ENCODE results near the gene ARVCF.
A peak's percentile ranks its signal among the peaks of the same experiment; 100 is the strongest.

Gene ARVCF

GRCh38 chr22:20016734-20017621, at the start of gene ARVCF (continued):
- TF ChIP-seq CTCF (tag by site-specific recombination; IDR thresholded peaks at IDR 0.05), result peak; percentile 91
- TF ChIP-seq KLF10 (tag by site-specific recombination; IDR thresholded peaks at IDR 0.05), result peak; percentile 33; the same call in 1 of the 2 replicates
- TF ChIP-seq SETDB1 (IDR thresholded peaks at IDR 0.05; ENCODE audit: insufficient read length, low read length), result no peak
- peak; percentile 96 for TF ChIP-seq SP2 (tag by site-specific recombination; IDR thresholded peaks at IDR 0.05)
- TF ChIP-seq ZNF155 (tag by site-specific recombination; IDR thresholded peaks at IDR 0.05), result no peak
- TF ChIP-seq, protein P1, sequence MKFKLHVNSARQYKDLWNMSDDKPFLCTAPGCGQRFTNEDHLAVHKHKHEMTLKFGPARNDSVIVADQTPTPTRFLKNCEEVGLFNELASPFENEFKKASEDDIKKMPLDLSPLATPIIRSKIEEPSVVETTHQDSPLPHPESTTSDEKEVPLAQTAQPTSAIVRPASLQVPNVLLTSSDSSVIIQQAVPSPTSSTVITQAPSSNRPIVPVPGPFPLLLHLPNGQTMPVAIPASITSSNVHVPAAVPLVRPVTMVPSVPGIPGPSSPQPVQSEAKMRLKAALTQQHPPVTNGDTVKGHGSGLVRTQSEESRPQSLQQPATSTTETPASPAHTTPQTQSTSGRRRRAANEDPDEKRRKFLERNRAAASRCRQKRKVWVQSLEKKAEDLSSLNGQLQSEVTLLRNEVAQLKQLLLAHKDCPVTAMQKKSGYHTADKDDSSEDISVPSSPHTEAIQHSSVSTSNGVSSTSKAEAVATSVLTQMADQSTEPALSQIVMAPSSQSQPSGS (tag by site-specific recombination; IDR thresholded peaks at IDR 0.05; ENCODE audit: low read depth), result no peak
- no peak for TF ChIP-seq ZNF112 (tag by site-specific recombination; IDR thresholded peaks at IDR 0.05)
- TF ChIP-seq ZNF747 (tag by site-specific recombination; IDR thresholded peaks at IDR 0.05), result no peak
- TF ChIP-seq ZNF335 (tag by site-specific recombination; conservative IDR thresholded peaks at IDR 0.05), result peak; percentile 96
- 0 out of 2 replicates have a peak, but pooled peaks have one; percentile 69 for TF ChIP-seq ZBTB7A (tag by site-specific recombination; IDR thresholded peaks at IDR 0.05; ENCODE audit: low read depth)
- peak; percentile 51 for TF ChIP-seq ZNF10 (tag by site-specific recombination; IDR thresholded peaks at IDR 0.05)
- TF ChIP-seq ZNF324 (tag by site-specific recombination; IDR thresholded peaks at IDR 0.05), result no peak
- TF ChIP-seq ZNF660 (tag by site-specific recombination; IDR thresholded peaks at IDR 0.05), result no peak
- TF ChIP-seq ZNF473 (tag by site-specific recombination; IDR thresholded peaks at IDR 0.05), result no peak
- peak; percentile 82 for TF ChIP-seq ZXDB (tag by site-specific recombination; IDR thresholded peaks at IDR 0.05)
- TF ChIP-seq, protein P2, sequence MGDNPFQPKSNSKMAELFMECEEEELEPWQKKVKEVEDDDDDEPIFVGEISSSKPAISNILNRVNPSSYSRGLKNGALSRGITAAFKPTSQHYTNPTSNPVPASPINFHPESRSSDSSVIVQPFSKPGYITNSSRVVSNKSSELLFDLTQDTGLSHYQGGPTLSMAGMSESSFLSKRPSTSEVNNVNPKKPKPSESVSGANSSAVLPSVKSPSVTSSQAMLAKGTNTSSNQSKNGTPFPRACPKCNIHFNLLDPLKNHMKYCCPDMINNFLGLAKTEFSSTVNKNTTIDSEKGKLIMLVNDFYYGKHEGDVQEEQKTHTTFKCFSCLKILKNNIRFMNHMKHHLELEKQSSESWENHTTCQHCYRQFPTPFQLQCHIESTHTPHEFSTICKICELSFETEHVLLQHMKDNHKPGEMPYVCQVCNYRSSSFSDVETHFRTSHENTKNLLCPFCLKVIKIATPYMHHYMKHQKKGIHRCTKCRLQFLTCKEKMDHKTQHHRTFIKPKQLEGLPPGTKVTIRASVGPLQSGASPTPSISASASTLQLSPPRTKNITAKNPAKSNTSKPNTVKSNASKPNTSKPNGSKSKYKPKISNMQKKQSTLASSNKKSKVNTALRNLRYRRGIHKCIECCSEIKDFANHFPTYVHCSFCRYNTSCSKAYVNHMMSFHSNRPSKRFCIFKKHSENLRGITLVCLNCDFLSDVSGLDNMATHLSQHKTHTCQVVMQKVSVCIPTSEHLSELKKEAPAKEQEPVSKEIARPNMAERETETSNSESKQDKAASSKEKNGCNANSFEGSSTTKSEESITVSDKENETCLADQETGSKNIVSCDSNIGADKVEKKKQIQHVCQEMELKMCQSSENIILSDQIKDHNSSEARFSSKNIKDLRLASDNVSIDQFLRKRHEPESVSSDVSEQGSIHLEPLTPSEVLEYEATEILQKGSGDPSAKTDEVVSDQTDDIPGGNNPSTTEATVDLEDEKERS (tag by site-specific recombination; IDR thresholded peaks at IDR 0.05), result no peak
- TF ChIP-seq, protein P3, sequence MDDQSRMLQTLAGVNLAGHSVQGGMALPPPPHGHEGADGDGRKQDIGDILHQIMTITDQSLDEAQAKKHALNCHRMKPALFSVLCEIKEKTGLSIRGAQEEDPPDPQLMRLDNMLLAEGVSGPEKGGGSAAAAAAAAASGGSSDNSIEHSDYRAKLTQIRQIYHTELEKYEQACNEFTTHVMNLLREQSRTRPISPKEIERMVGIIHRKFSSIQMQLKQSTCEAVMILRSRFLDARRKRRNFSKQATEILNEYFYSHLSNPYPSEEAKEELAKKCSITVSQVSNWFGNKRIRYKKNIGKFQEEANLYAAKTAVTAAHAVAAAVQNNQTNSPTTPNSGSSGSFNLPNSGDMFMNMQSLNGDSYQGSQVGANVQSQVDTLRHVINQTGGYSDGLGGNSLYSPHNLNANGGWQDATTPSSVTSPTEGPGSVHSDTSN (CRISPR knock-in tag; IDR thresholded peaks at IDR 0.05), result peak; percentile 97
- no peak for TF ChIP-seq ZNF555 (tag by site-specific recombination; conservative IDR thresholded peaks at IDR 0.05)
- no peak for TF ChIP-seq ZNF398 (tag by site-specific recombination; IDR thresholded peaks at IDR 0.05)
- 0 out of 2 replicates have a peak, but pooled peaks have one; percentile 53 for TF ChIP-seq ZBTB1 (tag by site-specific recombination; IDR thresholded peaks at IDR 0.05)
- no peak for TF ChIP-seq ZNF266 (tag by site-specific recombination; IDR thresholded peaks at IDR 0.05; ENCODE audit: low read depth)
- TF ChIP-seq ZNF350 (tag by site-specific recombination; IDR thresholded peaks at IDR 0.05), result no peak
- no peak for TF ChIP-seq ZNF184 (tag by site-specific recombination; IDR thresholded peaks at IDR 0.05)
- TF ChIP-seq ZNF121 (tag by site-specific recombination; IDR thresholded peaks at IDR 0.05), result no peak
- TF ChIP-seq ZNF211 (tag by site-specific recombination; IDR thresholded peaks at IDR 0.05; ENCODE audit: low read depth), result no peak
- TF ChIP-seq PRDM10 (tag by site-specific recombination; IDR thresholded peaks at IDR 0.05), result no peak
- no peak for TF ChIP-seq ZFP41 (tag by site-specific recombination; IDR thresholded peaks at IDR 0.05; ENCODE audit: borderline replicate concordance)
